H1 (cell line): ENCODE data around the gene HOTAIR. TPM values are rescaled to one million over a fixed set of nuclear protein-coding genes. Genes with fewer than 3 reads are reported as not detected.

ENCODE experiments used
- CTCF ChIA-PET: fragments of 300-600 bp; sonication (Branson Sonifier 250); formaldehyde crosslinking; loops from one replicate; lab custom pipeline; 2021; ENCODE audit not compliant: partially characterized antibody; lab: Charles Lee
- POLR2A ChIA-PET: fragments of 300-600 bp; sonication (Branson Sonifier 250); formaldehyde crosslinking; loops from one replicate; lab custom pipeline; 2021; ENCODE audit warnings: inconsistent platforms; ENCODE audit not compliant: partially characterized antibody; lab: Charles Lee
- DNase-seq, 2 experiments: peaks; one replicate each; pipeline versions ENCODE4 v3.0.0 to v3.0.0-alpha.2; 2010 to 2022; ENCODE audit warnings: low spot score in 2 of 2, low read depth in 1 of 2, mixed read lengths in 1 of 2
- FAIRE-seq: peaks from 2 replicates; lab custom pipeline; 2011; peaks lifted over from hg19 to GRCh38; lab: Jason Lieb, UNC
- H2AFZ ChIP-seq: 2 replicates; pipeline ENCODE4 v1.8.1; 2012; ENCODE audit warnings: low read length, inconsistent platforms
- H2AK5ac ChIP-seq: 2 replicates; pipeline ENCODE4 v1.6.1; 2013; ENCODE audit warnings: low read depth, low read length
- H2BK120ac ChIP-seq: replicated peaks from 2 replicates; pipeline ENCODE3; 2013; ENCODE audit warnings: low read depth, low read length, inconsistent platforms
- H2BK12ac ChIP-seq: 2 replicates; pipeline ENCODE4 v1.6.1; 2013; ENCODE audit warnings: low read depth, low read length
- H2BK15ac ChIP-seq: 2 replicates; pipeline ENCODE4 v1.6.1; 2013; ENCODE audit warnings: low read length
- H2BK20ac ChIP-seq: 2 replicates; pipeline ENCODE4 v1.6.1; 2013; ENCODE audit warnings: low read length
- H2BK5ac ChIP-seq: 2 replicates; pipeline ENCODE4 v1.6.1; 2013; ENCODE audit warnings: low read depth, low read length
- H3K14ac ChIP-seq: 2 replicates; pipeline ENCODE4 v1.6.1; 2013; ENCODE audit warnings: inconsistent platforms; ENCODE audit not compliant: insufficient read length
- H3K18ac ChIP-seq: 2 replicates; pipeline ENCODE4 v1.6.1; 2013; ENCODE audit warnings: low read length; ENCODE audit errors: extremely low read depth
- H3K23ac ChIP-seq: 2 replicates; pipeline ENCODE4 v1.6.1; 2013; ENCODE audit warnings: inconsistent platforms; ENCODE audit not compliant: insufficient read length
- H3K23me2 ChIP-seq: 2 replicates; pipeline ENCODE4 v1.6.1; 2013; ENCODE audit warnings: low read depth, low read length
- H3K27ac ChIP-seq: 2 replicates; pipeline ENCODE4 v1.6.1; 2011; ENCODE audit warnings: low read depth, low read length, inconsistent platforms
- H3K27me3 ChIP-seq, 4 experiments: replicated peaks in 1 of 4; 1 replicate in 1 of 4; 2 replicates in 3 of 4; pipeline versions ENCODE4 v1.6.1 to v1.8.1; 2011 to 2013; ENCODE audit warnings: low read length in 3 of 4, mild to moderate bottlenecking in 3 of 4, inconsistent platforms in 2 of 4, mixed read lengths in 2 of 4, moderate library complexity in 1 of 4; ENCODE audit not compliant: control insufficient read depth in 3 of 4, insufficient read depth in 3 of 4; ENCODE audit errors: extremely low read depth in 1 of 4
- H3K36me3 ChIP-seq, 4 experiments: 2 replicates each; pipeline versions ENCODE4 v1.6.1 to v1.8.1; 2011 to 2013; ENCODE audit warnings: mild to moderate bottlenecking in 4 of 4, low read length in 3 of 4, moderate library complexity in 2 of 4, control low read depth in 1 of 4, inconsistent platforms in 1 of 4; ENCODE audit not compliant: insufficient read depth in 4 of 4, control insufficient read depth in 2 of 4
- H3K4ac ChIP-seq: replicated peaks from 2 replicates; pipeline ENCODE3; 2013; ENCODE audit warnings: low read length, low read depth, mixed read lengths, inconsistent platforms; ENCODE audit not compliant: insufficient read length
- H3K4me1 ChIP-seq, 4 experiments: replicated peaks in 1 of 4; 1 replicate in 1 of 4; 2 replicates in 3 of 4; pipeline versions ENCODE4 v1.6.1 to v1.8.1; 2011 to 2013; ENCODE audit warnings: low read length in 3 of 4, inconsistent platforms in 2 of 4, mixed read lengths in 1 of 4; ENCODE audit not compliant: insufficient read depth in 4 of 4, control insufficient read depth in 3 of 4
- H3K4me2 ChIP-seq, 2 experiments: 2 replicates each; pipeline versions ENCODE4 v1.6.1 to v1.8.1; 2011 to 2013; ENCODE audit warnings: low read depth in 2 of 2, low read length in 2 of 2, control low read depth in 1 of 2, inconsistent platforms in 1 of 2, mild to moderate bottlenecking in 1 of 2; ENCODE audit not compliant: insufficient read depth in 1 of 2
- H3K4me3 ChIP-seq, 4 experiments: fragments of 200-600, 300-600 bp in 1 of 4; sonication (generic), shearing (Covaris generic), sonication (Bioruptor Twin) in 1 of 4; 2 replicates each; pipeline versions ENCODE4 v1.5.1 to v1.8.1; 2011 to 2016; ENCODE audit warnings: low read length in 4 of 4, low read depth in 3 of 4, control low read depth in 2 of 4, inconsistent platforms in 2 of 4, mild to moderate bottlenecking in 2 of 4, mixed read lengths in 1 of 4, moderate library complexity in 1 of 4; ENCODE audit not compliant: insufficient read depth in 2 of 4; ENCODE audit errors: extremely low read depth in 1 of 4
- H3K56ac ChIP-seq: replicated peaks from 2 replicates; pipeline ENCODE3; 2013; ENCODE audit warnings: low read depth, mild to moderate bottlenecking, mixed read lengths, low read length, inconsistent platforms; ENCODE audit not compliant: insufficient read length
- H3K79me1 ChIP-seq: 2 replicates; pipeline ENCODE4 v1.6.1; 2013; ENCODE audit warnings: low read depth, low read length, control low read depth
- H3K79me2 ChIP-seq, 2 experiments: 2 replicates each; pipeline versions ENCODE4 v1.6.1 to v1.8.1; 2012 to 2013; ENCODE audit warnings: low read length in 2 of 2, mild to moderate bottlenecking in 2 of 2, inconsistent platforms in 1 of 2; ENCODE audit not compliant: insufficient read depth in 2 of 2, control insufficient read depth in 1 of 2
- H3K9ac ChIP-seq, 4 experiments: replicated peaks in 1 of 4; 1 replicate in 1 of 4; 2 replicates in 3 of 4; pipeline versions ENCODE4 v1.6.1 to v1.8.1; 2011 to 2013; ENCODE audit warnings: low read depth in 3 of 4, low read length in 3 of 4, control low read depth in 2 of 4, mild to moderate bottlenecking in 2 of 4, moderate library complexity in 2 of 4, inconsistent platforms in 1 of 4; ENCODE audit errors: extremely low read depth in 1 of 4
- H3K9me3 ChIP-seq, 2 experiments: 2 replicates each; pipeline versions ENCODE4 v1.6.1 to v1.8.1; 2012 to 2013; ENCODE audit warnings: mild to moderate bottlenecking in 2 of 2, moderate library complexity in 2 of 2, control low read depth in 1 of 2, inconsistent platforms in 1 of 2, low read depth in 1 of 2, low read length in 1 of 2, mixed read lengths in 1 of 2; ENCODE audit not compliant: insufficient read depth in 2 of 2
- H4K20me1 ChIP-seq, 2 experiments: replicated peaks in 1 of 2; 2 replicates each; pipeline versions ENCODE3 to v1.8.1; 2011 to 2013; ENCODE audit warnings: inconsistent platforms in 2 of 2, low read length in 2 of 2, mild to moderate bottlenecking in 1 of 2; ENCODE audit not compliant: insufficient read depth in 2 of 2, control insufficient read depth in 1 of 2
- H4K5ac ChIP-seq: 2 replicates; pipeline ENCODE4 v1.6.1; 2013; ENCODE audit warnings: low read length, low read depth, mixed read lengths, inconsistent platforms; ENCODE audit not compliant: insufficient read length
- H4K8ac ChIP-seq: 2 replicates; pipeline ENCODE4 v1.8.0; 2013; ENCODE audit warnings: mild to moderate bottlenecking, moderate library complexity, low read length, inconsistent platforms; ENCODE audit not compliant: insufficient read depth; ENCODE audit errors: extremely low read depth
- H4K91ac ChIP-seq: replicated peaks from 2 replicates; pipeline ENCODE3; 2013; ENCODE audit warnings: low read length, mixed read lengths, inconsistent platforms; ENCODE audit not compliant: insufficient read length
- EZH2 ChIP-seq: fragments of 200-600 bp; sonication (generic); IDR thresholded peaks from 2 replicates; pipeline ENCODE4 v1.7.1; 2012; ENCODE audit warnings: low read depth, mild to moderate bottlenecking, moderate library complexity, low read length, inconsistent platforms; ENCODE audit not compliant: severe bottlenecking
- MAX ChIP-seq: IDR thresholded peaks from 2 replicates; pipeline ENCODE4 v1.6.1; 2012; ENCODE audit warnings: inconsistent platforms
- RNF2 ChIP-seq: fragments of 200-900, 300-1000 bp; sonication (generic); IDR thresholded peaks from 2 replicates; pipeline ENCODE4 v1.7.1; 2016; ENCODE audit warnings: borderline replicate concordance, low read depth, mild to moderate bottlenecking, antibody characterized with exemption, low read length; ENCODE audit not compliant: poor library complexity, severe bottlenecking; ENCODE audit errors: missing control alignments
- SAP30 ChIP-seq: fragments of 300-600 bp; sonication (generic); IDR thresholded peaks from 2 replicates; pipeline ENCODE4 v1.7.1; 2012; ENCODE audit warnings: low read length, moderate library complexity, mild to moderate bottlenecking, inconsistent platforms; ENCODE audit not compliant: insufficient read depth, insufficient replicate concordance
- SP1 ChIP-seq: IDR thresholded peaks from 2 replicates; pipeline ENCODE4 v1.6.1; 2011; ENCODE audit warnings: low read depth, low read length
- SUZ12 ChIP-seq: fragments of 200-600 bp; sonication (generic); IDR thresholded peaks from 2 replicates; pipeline ENCODE4 v1.6.1; 2012; ENCODE audit warnings: mild to moderate bottlenecking, inconsistent platforms, low read length, moderate library complexity, mixed read lengths
- WGBS, 2 experiments: shearing (Covaris generic) in 1 of 2; methylation state at CpG; one replicate each; pipeline versions ENCODE4 v1.1.6 to v1.1.7; 2013 to 2015; ENCODE audit warnings: low lambda C conversion rate in 2 of 2, mixed read lengths in 2 of 2, inconsistent platforms in 1 of 2, low coverage in 1 of 2, missing lambda C conversion rate in 1 of 2; ENCODE audit not compliant: insufficient replicate concordance in 2 of 2, insufficient coverage in 1 of 2, insufficient read length in 1 of 2; ENCODE audit errors: extremely low coverage in 1 of 2, missing lambda C conversion rate in 1 of 2; 5-methylcytosine and 5-hydroxymethylcytosine counted together
- polyA plus RNA-seq, 7 experiments: library from polyadenylated mRNA; depleted of rRNA in 3 of 7; stranded (reverse) in 5 of 7; unstranded in 2 of 7; fragments of >200 nt in 5 of 7; fragments of 200-250 nt in 2 of 7; gene quantifications; 1 replicate in 5 of 7; 2 replicates in 1 of 7; 4 replicates in 1 of 7; pipeline versions ENCODE4 v1.2.1 to v1.2.3, GENCODE V29; 2011 to 2013; ENCODE audit warnings: missing spikeins in 2 of 7, mixed read lengths in 2 of 7
- total RNA-seq: library from RNA; stranded (reverse); fragmentation: NEBNext Ultra II Directional; extraction: Animal tissue kit (Norgen Biotek cat#: 25700); gene quantifications from 2 replicates; pipeline ENCODE4 v1.2.1, GENCODE V29; 2021

HOTAIR gene
- total and polyA plus RNA-seq, 2 of the 8 experiments (the other 6 are each of a cell fraction or from before 2014, with no cell fraction given): not detected

- no peaks in the 10 kb centered on the region for H3K79me2 ChIP-seq
- H2BK15ac ChIP-seq: peak overlapping the region; percentile 81; the same call in 1 of the 2 replicates
- no peak overlapping the region for H4K91ac ChIP-seq
- no peak overlapping the region for H4K5ac ChIP-seq
- DNase-seq (no peak), FAIRE-seq (no peak)
- peak; percentile 98 for TF ChIP-seq EZH2
- TF ChIP-seq RNF2: peak; percentile 64
- 0 out of 2 replicates have a peak, but pooled peaks have one; percentile 16 for TF ChIP-seq MAX
- TF ChIP-seq SUZ12: peak; percentile 98
- no peak for TF ChIP-seq SAP30
- no peak for TF ChIP-seq SP1
- H3K56ac ChIP-seq: no peak overlapping the region
- H2AFZ ChIP-seq: no peak overlapping the region
- H3K14ac ChIP-seq: no peak overlapping the region
- H3K4me1 ChIP-seq: peaks cover 0 to 12% (median 4%) of the 10 kb centered on the region in 4 experiments; a peak in 5 of 7 replicates
- ChIA-PET CTCF (interaction anchor here (1.3 to 5.6 kb wide), 5 partner anchors 9 to 199 kb away, joined by 4 to 40 read pairs (median 4); partner anchors contain the start of gene HOXC10), POLR2A (interaction anchor here (1.2 kb wide), 1 partner anchor 16 kb away, joined by 4 read pairs; no protein-coding TSS in a partner anchor)
- peaks cover 0 to 9% (median 0%) of the 10 kb centered on the region in 4 experiments; a peak in 1 of 8 replicates for H3K36me3 ChIP-seq
- H3K27me3 ChIP-seq: peaks cover 100% of the 10 kb centered on the region in 4 experiments
- no peaks in the 10 kb centered on the region for H3K23me2 ChIP-seq
- peak overlapping the region in 1 of 4 experiments; percentile 13; a peak in 1 of 8 replicates for H3K4me3 ChIP-seq
- no peak overlapping the region for H3K9ac ChIP-seq
- peak overlapping the region in 1 of 2 experiments; percentile 19; a peak in 1 of 4 replicates for H3K4me2 ChIP-seq
- H3K4ac ChIP-seq: no peak overlapping the region
- H3K18ac ChIP-seq: no peak overlapping the region; the same call in 1 of the 2 replicates
- peak overlapping the region; percentile 82; the same call in 1 of the 2 replicates for H4K8ac ChIP-seq
- H2BK120ac ChIP-seq: no peak overlapping the region
- H2AK5ac ChIP-seq: no peak overlapping the region
- no peak overlapping the region for H2BK5ac ChIP-seq
- H3K79me1 ChIP-seq: no peaks in the 10 kb centered on the region
- 5% methylated on average over 51 of the region's 86 CpGs; no CpG with 5 or more reads in 1 of the 2 experiments for WGBS, 2 experiments
- peak overlapping the region; percentile 94 for H2BK12ac ChIP-seq
- H3K27ac ChIP-seq: no peak overlapping the region
- peaks cover 34 to 64% of the 10 kb centered on the region in 2 experiments for H4K20me1 ChIP-seq
- H3K9me3 ChIP-seq: no peaks in the 10 kb centered on the region; a peak in 1 of 4 replicates
- H3K23ac ChIP-seq: no peak overlapping the region
- no peak overlapping the region for H2BK20ac ChIP-seq
Observed at GRCh38 chr12:53955036-53955775, 19.5 kb downstream of the HOTAIR start.
